ENCODE measurements around the gene EFNA5.

Gene EFNA5

DNA sequence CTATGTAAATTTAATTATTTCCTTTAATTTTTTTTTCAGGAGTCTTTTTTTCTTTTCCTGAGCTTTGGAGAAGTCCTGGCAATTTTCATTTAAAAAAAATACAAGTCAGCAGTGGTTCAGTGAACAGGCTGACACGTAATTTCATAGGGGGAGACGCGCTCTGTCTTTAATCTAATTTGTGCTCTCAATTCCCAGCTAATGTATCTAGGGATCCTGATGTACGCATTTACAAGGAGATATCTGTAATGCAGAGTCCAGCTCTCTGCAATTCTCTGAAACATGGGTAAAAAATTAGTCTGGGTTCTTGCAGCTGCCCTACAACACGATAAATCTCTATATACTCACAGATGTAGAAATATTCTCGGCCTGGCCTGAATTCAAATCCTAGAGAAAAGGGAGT, 243.9 kb downstream of the EFNA5 start:
- Histone ChIP-seq H3K4me1 (ENCODE audit: insufficient read depth, low read length, severe bottlenecking) (peaks cover 67% of the 10 kb centered on the region), H3K79me2 (ENCODE audit: insufficient read depth, low read length) (no peaks in the 10 kb centered on the region), H3K4me2 (ENCODE audit: low read length) (no peak overlapping the region), H2AFZ (ENCODE audit: low read length) (no peak overlapping the region), H3K36me3 (ENCODE audit: insufficient read depth, low read length) (no peaks in the 10 kb centered on the region), H3K9me2 (ENCODE audit: low read depth, low read length) (no peaks in the 10 kb centered on the region), H3K9ac (ENCODE audit: low read length) (no peak overlapping the region), H3K27me3 (ENCODE audit: insufficient read depth, low read length) (no peaks in the 10 kb centered on the region), H3K27ac (ENCODE audit: low read depth, low read length, poor library complexity, severe bottlenecking) (no peak overlapping the region), H3K9me3 (ENCODE audit: low read length) (no peaks in the 10 kb centered on the region), H3F3A (ENCODE audit: insufficient read depth, low read length) (no peaks in the 10 kb centered on the region), H4K20me1 (ENCODE audit: insufficient read depth, low read length) (no peaks in the 10 kb centered on the region), H3K4me3 (ENCODE audit: low read depth, low read length, poor library complexity, severe bottlenecking) (no peak overlapping the region)
- TF ChIP-seq EZH2 (IDR thresholded peaks at IDR 0.05; ENCODE audit: borderline replicate concordance, low read length): no peak
- TF ChIP-seq CTCF (IDR thresholded peaks at IDR 0.05; ENCODE audit: low read length): no peak

GRCh38 chr5:107426209-107426608, 244.5 kb downstream of the EFNA5 start:
- no peaks in the 10 kb centered on the region for H3K36me3 ChIP-seq (ENCODE audit: insufficient read depth, low read length)
- H3F3A ChIP-seq (ENCODE audit: insufficient read depth, low read length): no peaks in the 10 kb centered on the region
- H3K27me3 ChIP-seq (ENCODE audit: insufficient read depth, low read length): no peaks in the 10 kb centered on the region
- H3K4me2 ChIP-seq (ENCODE audit: low read length): no peak overlapping the region
- H3K9me2 ChIP-seq (ENCODE audit: low read depth, low read length): no peaks in the 10 kb centered on the region
- no peaks in the 10 kb centered on the region for H3K79me2 ChIP-seq (ENCODE audit: insufficient read depth, low read length)
- H3K27ac ChIP-seq (ENCODE audit: low read depth, low read length, poor library complexity, severe bottlenecking): no peak overlapping the region
- peaks cover 67% of the 10 kb centered on the region for H3K4me1 ChIP-seq (ENCODE audit: insufficient read depth, low read length, severe bottlenecking)
- H2AFZ ChIP-seq (ENCODE audit: low read length): no peak overlapping the region
- no peak overlapping the region for H3K9ac ChIP-seq (ENCODE audit: low read length)
- TF ChIP-seq CTCF (IDR thresholded peaks at IDR 0.05; ENCODE audit: low read length) (no peak), EZH2 (IDR thresholded peaks at IDR 0.05; ENCODE audit: borderline replicate concordance, low read length) (no peak)
- no peaks in the 10 kb centered on the region for H4K20me1 ChIP-seq (ENCODE audit: insufficient read depth, low read length)
- H3K4me3 ChIP-seq (ENCODE audit: low read depth, low read length, poor library complexity, severe bottlenecking): no peak overlapping the region
- no peaks in the 10 kb centered on the region for H3K9me3 ChIP-seq (ENCODE audit: low read length)

DNA sequence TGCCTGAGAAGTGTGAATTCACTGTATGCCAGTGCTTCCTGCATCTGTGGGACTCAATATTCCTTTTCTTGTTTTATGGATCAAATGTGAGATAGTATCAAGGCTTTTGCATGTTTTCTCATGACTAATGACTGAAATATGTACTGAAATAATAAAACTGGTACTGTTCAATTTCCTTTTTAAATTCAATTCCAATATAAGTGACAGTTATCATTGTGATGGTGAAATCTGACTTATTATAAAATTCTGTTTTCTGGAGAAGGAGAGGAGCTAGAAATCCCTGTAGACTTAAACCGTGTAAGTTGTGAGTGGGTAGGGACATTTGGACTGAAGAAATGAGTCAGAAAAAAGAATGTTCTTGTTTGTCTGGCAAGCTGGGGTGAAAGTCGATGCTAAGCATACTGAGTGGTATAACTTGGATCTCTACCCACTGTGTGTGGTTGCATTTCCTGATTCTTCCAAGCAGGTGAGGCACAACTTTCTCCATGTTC, 245.2 kb downstream of the EFNA5 start:
- Histone ChIP-seq H3K4me1 (ENCODE audit: insufficient read depth, low read length, severe bottlenecking) (peaks cover 73% of the 10 kb centered on the region), H2AFZ (ENCODE audit: low read length) (no peak overlapping the region), H3K9ac (ENCODE audit: low read length) (no peak overlapping the region), H3F3A (ENCODE audit: insufficient read depth, low read length) (no peaks in the 10 kb centered on the region), H4K20me1 (ENCODE audit: insufficient read depth, low read length) (no peaks in the 10 kb centered on the region), H3K27me3 (ENCODE audit: insufficient read depth, low read length) (no peaks in the 10 kb centered on the region), H3K4me2 (ENCODE audit: low read length) (no peak overlapping the region), H3K27ac (ENCODE audit: low read depth, low read length, poor library complexity, severe bottlenecking) (no peak overlapping the region), H3K36me3 (ENCODE audit: insufficient read depth, low read length) (no peaks in the 10 kb centered on the region), H3K9me3 (ENCODE audit: low read length) (no peaks in the 10 kb centered on the region), H3K79me2 (ENCODE audit: insufficient read depth, low read length) (no peaks in the 10 kb centered on the region), H3K9me2 (ENCODE audit: low read depth, low read length) (no peaks in the 10 kb centered on the region), H3K4me3 (ENCODE audit: low read depth, low read length, poor library complexity, severe bottlenecking) (no peak overlapping the region)
- TF ChIP-seq EZH2 (IDR thresholded peaks at IDR 0.05; ENCODE audit: borderline replicate concordance, low read length) (no peak), CTCF (IDR thresholded peaks at IDR 0.05; ENCODE audit: low read length) (no peak)

Data from OCI-LY1 (cell line).